Sigmoid colon (tissue), 4 donors: ENCODE results near the gene RCOR2.

Experiments used
- EP300 ChIP-seq, 4 donors: sonication (generic); formaldehyde crosslinking; IDR thresholded peaks; one replicate each; pipeline ENCODE4 v1.6.1; 2017; ENCODE audit warnings: antibody characterized with exemption in 4 of 4
- POLR2A ChIP-seq, 2 donors: fragments of 450-650 bp; IDR thresholded peaks; one replicate each; pipeline ENCODE4 v1.6.1; 2016; ENCODE audit warnings: antibody characterized with exemption in 2 of 2, mild to moderate bottlenecking in 2 of 2, moderate library complexity in 2 of 2
- POLR2AphosphoS5 ChIP-seq, 4 donors: sonication (generic); formaldehyde crosslinking; IDR thresholded peaks; one replicate each; pipeline ENCODE4 v1.6.1; 2017; ENCODE audit warnings: antibody characterized with exemption in 4 of 4
- TF ChIP-seq, protein P1 (sequence below), 4 experiments: fragments of 450-650 bp in 3 of 4; fragments of 200-600 bp in 1 of 4; IDR thresholded peaks; one replicate each; pipeline ENCODE4 v1.5.1; 2016 to 2019; ENCODE audit warnings: antibody characterized with exemption in 4 of 4, mild to moderate bottlenecking in 3 of 4, moderate library complexity in 2 of 4

GRCh38 chr11:63952570-63952969 lies 35.6 kb upstream of the RCOR2 start:
- TF ChIP-seq, protein P1, sequence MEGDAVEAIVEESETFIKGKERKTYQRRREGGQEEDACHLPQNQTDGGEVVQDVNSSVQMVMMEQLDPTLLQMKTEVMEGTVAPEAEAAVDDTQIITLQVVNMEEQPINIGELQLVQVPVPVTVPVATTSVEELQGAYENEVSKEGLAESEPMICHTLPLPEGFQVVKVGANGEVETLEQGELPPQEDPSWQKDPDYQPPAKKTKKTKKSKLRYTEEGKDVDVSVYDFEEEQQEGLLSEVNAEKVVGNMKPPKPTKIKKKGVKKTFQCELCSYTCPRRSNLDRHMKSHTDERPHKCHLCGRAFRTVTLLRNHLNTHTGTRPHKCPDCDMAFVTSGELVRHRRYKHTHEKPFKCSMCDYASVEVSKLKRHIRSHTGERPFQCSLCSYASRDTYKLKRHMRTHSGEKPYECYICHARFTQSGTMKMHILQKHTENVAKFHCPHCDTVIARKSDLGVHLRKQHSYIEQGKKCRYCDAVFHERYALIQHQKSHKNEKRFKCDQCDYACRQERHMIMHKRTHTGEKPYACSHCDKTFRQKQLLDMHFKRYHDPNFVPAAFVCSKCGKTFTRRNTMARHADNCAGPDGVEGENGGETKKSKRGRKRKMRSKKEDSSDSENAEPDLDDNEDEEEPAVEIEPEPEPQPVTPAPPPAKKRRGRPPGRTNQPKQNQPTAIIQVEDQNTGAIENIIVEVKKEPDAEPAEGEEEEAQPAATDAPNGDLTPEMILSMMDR (IDR thresholded peaks at IDR 0.05): no peak
- no peak for TF ChIP-seq EP300 (IDR thresholded peaks at IDR 0.05)
- TF ChIP-seq POLR2AphosphoS5 (IDR thresholded peaks at IDR 0.05): no peak
- no peak for TF ChIP-seq POLR2A (IDR thresholded peaks at IDR 0.05)
